Fibroblast of skin of scalp (primary cell): ENCODE results near the gene SLC13A3.

Experiments used
- DNase-seq: peaks from one replicate; pipeline ENCODE4 v3.0.0-alpha.2; 2013

The SLC13A3 gene

DNA sequence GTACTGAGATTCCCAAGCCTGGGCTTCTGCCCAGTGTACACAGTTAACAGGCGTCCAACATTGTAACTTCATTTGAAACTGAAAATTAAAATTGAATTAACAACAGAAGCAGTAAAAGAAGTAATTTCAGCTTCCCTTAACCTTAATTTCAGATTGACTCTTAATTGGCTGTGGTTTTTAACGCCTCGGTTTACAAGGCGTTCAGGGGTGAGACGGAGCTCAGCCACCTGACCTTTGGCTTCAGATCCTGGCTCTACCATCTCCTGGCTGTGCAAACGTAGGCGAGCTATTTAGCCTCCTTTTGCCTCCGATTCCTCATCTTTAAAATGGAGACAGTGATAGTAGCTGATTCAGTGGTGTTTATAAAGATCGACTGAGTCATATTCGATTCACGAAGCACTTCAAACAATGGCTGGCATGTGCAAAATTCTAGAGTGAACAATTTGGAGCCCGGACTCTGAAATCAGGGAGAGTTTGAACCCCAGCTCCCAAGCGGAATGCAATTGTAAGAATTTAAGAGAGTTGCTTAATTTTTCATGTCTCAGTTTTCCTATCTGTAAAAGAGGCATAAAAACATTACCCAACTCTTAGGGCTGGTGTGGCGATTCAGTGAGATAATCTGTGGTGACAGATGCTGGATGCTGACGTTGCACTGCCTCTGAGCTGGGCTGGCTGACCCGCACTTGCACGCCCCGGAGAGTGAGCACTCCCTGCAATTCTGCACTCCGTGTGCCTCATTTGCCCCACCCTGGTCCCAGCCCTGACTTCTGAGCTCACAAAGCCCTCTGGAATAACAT lies 77.3 kb downstream of the SLC13A3 start:
- DNase-seq: no peak

GRCh38 chr20:46573234-46573633 lies 78.0 kb downstream of the SLC13A3 start:
- DNase-seq: no peak

GRCh38 chr20:46572790-46573189 lies 78.5 kb downstream of the SLC13A3 start:
- no peak for DNase-seq

- DNase-seq: no peak
These were observed 79.1 kb downstream of the SLC13A3 start for GRCh38 chr20:46572153-46572552.

- no peak for DNase-seq
These were observed 79.8 kb downstream of the SLC13A3 start for GRCh38 chr20:46571418-46571817.

GRCh38 chr20:46570956-46571355 lies 80.3 kb downstream of the SLC13A3 start:
- DNase-seq: no peak

GRCh38 chr20:46569961-46570360 lies 81.3 kb downstream of the SLC13A3 start:
- DNase-seq: no peak

DNA sequence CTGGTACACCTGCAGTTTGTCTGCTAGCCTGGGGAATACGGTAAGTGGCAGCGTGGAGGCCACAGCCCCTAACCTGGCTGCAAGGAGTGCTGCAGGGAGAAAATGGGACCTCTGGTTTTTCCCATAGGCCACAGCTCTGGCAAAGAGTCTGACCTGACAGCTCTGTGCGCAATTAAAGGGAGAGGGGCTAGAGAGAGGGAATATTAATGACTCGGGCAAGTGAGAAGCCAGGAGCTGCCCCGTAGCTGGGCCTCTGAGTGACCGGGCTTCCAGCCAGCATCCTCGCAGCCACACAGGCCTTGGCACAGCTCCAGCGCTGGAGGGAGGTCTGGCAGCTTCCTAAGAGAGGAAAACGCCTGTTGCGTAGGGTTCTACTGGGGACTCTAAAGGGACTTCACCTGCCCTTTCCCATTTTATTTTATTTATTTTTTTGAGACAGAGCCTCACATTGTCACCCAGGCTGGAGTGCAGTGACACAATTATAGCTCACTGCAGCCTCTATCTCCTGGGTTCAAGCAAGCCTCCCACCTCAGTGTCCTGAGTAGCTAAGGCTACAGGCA lies 82.6 kb downstream of the SLC13A3 start:
- DNase-seq: peak; percentile 75

- no peak for DNase-seq
These were observed 85.1 kb downstream of the SLC13A3 start for GRCh38 chr20:46566125-46566524.

DNA sequence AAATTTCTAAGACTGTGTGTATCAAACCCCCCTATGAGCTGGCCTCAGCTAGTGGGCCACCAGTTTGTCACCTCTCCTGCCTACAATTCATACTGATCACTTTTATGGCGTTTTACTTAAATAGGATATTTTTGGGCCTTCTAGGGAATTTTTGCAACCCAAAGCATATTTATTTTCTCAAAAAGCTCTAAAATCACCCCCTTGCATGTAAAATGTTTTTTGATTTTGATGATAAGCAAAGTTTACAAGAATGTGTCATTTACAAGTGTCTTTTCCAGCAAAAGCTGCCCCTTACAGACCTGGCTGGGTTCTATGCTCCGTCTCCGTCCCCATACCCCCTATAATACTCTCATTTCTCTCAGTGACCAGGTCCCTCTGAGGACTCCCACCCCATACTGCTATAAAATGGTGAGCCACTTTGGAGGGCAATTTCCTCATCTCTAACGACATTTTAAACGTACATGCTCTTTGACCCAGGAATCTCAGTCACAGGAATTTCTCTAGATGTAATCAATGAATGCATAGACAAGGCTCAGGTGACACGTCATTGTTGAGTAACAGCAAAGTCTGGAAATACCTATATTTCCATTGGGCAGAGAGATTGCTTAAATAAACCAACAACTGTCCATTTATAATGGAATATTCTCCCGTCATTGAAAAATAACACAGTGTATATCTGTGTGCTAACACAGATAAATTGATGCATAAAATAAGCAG lies 86.9 kb downstream of the SLC13A3 start:
- no peak for DNase-seq

DNA sequence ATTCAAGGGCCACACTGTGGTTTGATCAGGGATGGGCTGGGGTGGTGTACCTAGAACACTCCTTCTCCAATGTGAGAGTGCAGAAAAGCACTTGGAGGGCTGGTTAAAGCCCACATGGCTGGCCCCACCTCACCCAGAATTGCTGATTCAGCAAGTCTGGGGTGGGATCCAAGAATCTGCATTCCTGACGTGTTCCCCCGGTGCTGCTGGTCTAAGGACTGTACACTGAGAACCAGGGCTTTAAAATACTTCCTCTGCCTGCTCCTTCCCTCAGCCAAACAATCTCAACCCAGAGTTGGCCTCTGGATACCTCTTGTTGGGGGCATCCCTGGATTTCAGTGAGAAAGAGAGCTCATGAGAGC lies 87.4 kb downstream of the SLC13A3 start:
- DNase-seq: no peak

GRCh38 chr20:46563170-46563859 lies 87.9 kb downstream of the SLC13A3 start:
- DNase-seq: no peak

DNA sequence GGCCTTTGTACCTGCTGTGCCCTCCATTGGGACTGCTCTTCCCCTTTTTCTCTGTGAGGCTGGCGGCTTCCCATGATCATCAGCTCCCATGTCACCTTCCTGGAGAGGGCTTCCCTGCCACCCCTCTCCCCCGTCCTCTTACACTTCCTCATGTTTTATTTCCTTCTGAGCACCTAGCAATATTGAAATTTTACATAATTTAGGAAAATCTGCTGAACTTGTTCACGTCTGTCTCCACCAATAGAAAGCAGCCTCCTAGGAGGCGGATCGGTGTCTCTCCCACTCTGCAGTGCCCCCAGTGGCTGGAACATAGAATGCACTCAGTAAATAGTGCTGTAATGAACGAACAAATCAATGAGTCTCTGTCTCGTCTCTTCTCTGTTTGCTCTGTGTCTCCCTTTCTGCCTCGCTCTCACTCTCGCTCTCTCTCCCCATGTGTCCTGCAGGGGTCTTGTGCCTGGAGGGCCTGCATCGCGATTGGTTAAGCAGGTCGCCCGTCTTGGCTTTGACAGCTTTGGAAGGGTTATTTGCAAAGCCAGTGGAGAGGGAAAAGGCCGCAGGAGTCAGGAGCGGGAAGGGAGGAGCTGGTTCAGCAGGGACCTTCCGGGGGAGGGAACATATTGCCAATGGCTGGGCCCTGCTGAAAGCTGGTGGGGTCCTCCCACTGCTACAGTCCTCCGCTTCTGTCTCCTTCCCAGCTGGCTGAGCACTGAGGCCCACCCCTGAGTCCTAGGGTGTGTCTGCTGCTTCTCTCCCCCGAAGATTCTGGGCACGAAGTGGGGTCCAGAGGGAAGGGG lies 88.7 kb downstream of the SLC13A3 start:
- DNase-seq: peak; percentile 60

- no peak for DNase-seq
These were observed 89.3 kb downstream of the SLC13A3 start for GRCh38 chr20:46562009-46562372.

DNA sequence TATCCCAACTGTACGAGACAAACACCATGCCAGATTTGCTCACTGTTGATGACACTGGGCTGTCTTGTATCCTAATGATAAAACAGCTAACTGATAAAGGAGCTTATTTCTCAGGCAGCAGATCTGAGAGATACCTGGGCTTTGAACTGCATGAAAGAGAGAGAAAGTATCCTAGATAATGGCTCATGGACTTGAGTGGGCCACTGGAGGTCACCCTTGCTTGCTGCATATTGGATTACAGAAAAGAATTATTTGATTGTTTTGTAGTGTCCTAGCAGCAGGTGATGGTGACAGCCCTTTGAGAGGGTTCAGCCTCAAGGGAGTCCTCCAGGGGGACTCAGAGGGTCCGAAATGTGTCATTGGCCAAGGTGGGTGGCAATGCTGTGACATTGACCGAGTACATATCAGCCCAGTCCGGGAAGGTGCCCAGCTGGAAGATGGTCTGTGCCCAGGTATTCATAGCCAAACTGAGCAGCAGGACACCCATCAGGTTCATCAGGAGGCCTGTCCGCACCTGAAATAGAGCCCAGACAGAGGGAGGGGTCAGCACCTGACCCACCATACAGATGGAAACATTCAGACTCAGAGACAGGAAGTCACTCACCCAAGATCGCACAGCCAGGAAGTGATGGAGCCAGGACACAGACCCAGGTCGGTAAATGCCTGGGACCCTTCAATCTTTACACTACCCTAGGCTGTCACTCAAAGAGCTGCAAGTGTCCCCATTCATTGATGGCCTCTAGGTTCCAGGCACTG lies 91.4 kb downstream of the SLC13A3 start:
- no peak for DNase-seq

GRCh38 chr20:46559001-46559400 lies 92.3 kb downstream of the SLC13A3 start:
- no peak for DNase-seq

DNA sequence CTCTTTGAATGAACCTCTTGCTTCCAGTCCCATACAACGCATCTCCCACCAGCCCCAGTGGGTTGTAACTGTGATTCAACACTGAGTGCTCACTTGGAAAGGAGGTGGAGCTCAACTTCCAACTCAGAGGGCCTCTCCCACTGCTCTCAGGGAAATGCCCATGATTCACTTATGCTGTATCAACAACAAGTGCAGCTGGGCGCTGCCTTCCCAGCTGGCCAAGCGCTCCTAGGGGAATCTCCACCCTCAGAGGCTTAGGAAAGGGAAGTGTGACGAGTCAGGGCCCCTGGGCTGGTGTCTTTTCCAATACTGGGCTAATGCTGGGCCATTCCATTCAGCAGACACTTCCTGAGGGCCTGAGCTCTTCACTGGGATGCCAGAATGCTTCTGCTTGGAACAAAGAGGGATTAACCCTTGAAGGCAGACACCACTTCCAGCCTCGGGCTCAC lies 92.7 kb downstream of the SLC13A3 start:
- DNase-seq: peak; percentile 76

DNA sequence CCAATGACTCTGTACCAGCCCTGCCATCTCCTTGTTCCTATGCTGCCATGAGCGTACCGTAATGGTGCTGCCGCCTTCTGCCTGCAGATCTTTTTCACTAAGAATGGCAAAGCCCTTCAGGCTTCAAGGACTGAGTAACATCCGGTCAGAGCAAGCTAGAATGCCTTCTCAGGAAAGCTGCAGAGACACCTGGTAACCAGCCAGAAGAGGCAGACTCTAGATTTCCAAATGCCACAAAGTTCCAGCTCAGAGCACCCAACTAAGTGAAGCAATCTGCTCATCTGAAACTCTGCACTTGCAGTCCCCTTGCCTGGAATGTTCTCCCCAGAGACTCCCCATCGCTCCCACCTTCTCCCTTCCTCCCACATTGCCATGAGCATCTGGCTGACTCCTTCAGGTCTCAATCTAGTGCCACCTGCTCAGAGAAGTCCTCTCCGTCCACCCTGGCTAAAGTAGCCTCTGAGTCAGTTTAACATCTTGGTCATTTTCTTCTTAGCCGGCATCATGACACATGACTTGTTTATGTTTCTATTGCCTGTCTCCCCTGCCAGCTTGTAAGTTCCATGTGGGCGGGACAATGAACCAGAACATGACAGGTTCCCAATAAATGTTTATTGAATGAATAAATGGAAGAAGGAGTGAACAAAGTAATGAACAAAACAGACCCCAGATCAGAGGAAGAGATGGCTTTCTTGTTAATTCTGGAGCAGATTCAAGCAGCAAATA lies 93.9 kb downstream of the SLC13A3 start:
- peak; percentile 15 for DNase-seq

DNA sequence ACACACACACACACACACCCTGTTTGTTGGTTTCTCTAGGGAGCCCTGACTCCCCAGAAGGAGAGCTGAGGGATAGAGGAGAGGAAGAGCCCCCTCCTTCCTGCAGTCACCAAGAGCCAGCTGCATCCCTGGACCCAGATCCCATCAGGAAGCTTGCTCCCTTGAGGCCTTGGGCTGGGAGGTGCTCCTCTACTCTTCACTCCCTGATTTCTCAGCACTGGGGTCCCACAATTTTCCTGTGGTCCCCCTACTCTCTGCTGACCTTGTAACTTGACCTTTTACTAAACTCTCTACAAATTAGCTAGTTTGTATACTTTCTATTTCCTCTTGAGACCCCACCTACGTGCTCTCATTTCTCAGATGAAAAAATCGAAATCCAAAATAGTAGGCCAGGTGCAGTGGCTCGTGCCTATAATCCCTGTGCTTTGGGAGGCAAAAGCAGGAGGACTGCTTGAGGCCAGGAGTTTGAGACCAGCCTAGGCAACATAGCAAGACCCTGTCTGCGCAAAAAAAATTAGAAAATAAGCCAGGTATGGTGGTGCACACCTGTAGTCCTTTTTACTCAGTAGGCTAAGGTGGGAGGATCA lies 95.8 kb downstream of the SLC13A3 start:
- no peak for DNase-seq

GRCh38 chr20:46554828-46555227 lies 96.4 kb downstream of the SLC13A3 start:
- no peak for DNase-seq

DNA sequence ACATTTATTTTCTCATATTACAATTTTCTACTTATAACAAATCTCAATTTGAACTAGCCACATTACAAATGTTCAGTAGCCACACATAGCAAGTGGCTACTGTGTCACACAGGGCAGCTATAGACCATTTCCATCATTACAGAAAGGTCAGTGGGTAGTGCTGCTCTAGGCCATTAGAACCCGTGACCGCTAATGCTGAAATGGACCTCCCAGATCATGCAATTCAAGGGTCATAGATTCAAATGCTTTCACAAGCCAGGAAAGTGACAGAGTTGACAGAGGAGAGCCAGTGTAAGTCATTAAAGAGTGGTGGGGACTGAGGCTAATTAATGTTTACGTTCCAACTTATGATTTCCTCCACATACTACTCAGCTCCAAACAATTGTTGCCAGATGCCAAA lies 97.3 kb downstream of the SLC13A3 start:
- no peak for DNase-seq
